Measurements from ENCODE around the gene PAX2. TPM values are rescaled to one million over a fixed set of nuclear protein-coding genes. Genes with fewer than 3 reads are reported as not detected.

PAX2 gene
- total RNA-seq, 1 donor from 2014 or later, result 5.1 TPM

DNA sequence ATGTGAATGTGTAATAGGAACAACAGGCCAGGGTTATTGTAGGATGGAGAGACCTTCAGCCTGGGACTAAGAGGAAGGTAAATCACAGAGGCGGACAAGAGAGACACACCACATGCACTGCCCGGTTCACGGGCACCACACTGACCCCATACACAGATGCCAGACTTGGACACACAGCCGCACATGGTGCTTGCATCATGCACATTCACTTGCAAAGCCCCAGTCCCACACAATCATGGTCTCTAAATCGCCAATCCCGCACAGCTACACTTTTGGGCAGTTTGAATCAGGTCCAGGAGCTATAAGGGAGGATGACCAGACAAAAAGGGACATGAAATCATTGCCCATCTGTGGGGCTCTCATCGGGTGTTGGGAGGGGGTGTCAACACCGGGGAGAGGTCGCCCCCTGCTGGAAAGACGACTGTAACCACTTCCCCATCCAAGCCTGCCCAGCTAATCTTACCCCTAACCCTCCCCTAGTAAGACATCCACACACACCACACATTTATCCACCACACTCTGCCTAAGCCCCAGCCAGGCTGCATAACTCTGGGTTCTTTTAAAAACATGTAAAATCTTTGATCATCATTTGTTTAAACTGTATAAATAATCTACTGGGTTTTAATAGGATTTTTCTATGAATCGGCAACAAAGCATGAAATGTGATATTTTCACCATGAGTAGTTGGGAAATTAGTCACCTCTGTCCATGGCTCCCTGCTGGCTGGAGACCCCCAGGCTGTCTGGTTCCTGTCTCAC lies 126.8 kb downstream of the PAX2 start:
- TF ChIP-seq, protein P1, sequence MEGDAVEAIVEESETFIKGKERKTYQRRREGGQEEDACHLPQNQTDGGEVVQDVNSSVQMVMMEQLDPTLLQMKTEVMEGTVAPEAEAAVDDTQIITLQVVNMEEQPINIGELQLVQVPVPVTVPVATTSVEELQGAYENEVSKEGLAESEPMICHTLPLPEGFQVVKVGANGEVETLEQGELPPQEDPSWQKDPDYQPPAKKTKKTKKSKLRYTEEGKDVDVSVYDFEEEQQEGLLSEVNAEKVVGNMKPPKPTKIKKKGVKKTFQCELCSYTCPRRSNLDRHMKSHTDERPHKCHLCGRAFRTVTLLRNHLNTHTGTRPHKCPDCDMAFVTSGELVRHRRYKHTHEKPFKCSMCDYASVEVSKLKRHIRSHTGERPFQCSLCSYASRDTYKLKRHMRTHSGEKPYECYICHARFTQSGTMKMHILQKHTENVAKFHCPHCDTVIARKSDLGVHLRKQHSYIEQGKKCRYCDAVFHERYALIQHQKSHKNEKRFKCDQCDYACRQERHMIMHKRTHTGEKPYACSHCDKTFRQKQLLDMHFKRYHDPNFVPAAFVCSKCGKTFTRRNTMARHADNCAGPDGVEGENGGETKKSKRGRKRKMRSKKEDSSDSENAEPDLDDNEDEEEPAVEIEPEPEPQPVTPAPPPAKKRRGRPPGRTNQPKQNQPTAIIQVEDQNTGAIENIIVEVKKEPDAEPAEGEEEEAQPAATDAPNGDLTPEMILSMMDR (IDR thresholded peaks at IDR 0.05; ENCODE audit: insufficient read depth, low read length, poor library complexity, severe bottlenecking), result peak; percentile 80
- H3K27me3 ChIP-seq (ENCODE audit: control insufficient read depth, insufficient read depth, low read length), result peaks cover under 1% of the 10 kb centered on the region
- no peak for DNase-seq (ENCODE audit: low read depth)
- H3K36me3 ChIP-seq (ENCODE audit: control insufficient read depth, insufficient read depth, low read length), result no peaks in the 10 kb centered on the region
- no peak overlapping the region for H3K4me3 ChIP-seq (ENCODE audit: low read depth, low read length)

DNA sequence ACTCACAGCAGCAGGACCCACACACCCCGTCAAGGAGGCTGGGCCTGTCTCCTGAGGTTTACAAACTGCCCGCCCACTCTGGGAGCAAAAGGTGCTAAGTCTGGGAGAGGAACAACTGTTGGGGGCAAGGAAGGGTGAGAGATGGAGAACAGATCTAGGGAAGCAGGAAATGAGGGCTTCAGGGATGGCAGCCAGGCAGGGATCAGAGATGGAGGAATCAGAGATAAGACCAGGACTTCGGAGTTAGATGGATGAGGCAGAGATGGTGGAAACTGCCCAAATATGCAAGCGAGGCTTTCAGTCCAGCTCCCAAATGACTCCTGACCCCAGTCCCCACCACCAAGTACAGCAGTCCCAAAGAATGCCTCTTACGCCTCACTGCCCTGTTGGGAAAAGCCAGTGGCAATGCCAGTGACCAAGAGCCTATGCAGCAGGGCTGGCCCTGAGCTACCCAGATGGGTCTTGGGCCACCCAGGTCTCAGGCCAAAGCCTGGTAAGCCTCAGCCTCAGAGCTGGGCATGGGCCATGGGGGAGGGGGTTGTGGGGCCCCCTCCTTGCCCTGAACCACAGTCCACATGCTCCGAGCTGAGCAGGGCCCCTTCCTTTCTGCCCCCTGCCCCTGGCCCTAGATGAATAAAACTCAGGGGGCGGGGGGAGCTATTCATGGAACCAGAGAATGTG lies 127.9 kb downstream of the PAX2 start:
- TF ChIP-seq, protein P1 (IDR thresholded peaks at IDR 0.05; ENCODE audit: insufficient read depth, low read length, poor library complexity, severe bottlenecking), result no peak
- no peak for DNase-seq (ENCODE audit: low read depth)
- Histone ChIP-seq H3K4me3 (ENCODE audit: low read depth, low read length) (no peak overlapping the region), H3K27me3 (ENCODE audit: control insufficient read depth, insufficient read depth, low read length) (no peaks in the 10 kb centered on the region), H3K36me3 (ENCODE audit: control insufficient read depth, insufficient read depth, low read length) (no peaks in the 10 kb centered on the region)

DNA sequence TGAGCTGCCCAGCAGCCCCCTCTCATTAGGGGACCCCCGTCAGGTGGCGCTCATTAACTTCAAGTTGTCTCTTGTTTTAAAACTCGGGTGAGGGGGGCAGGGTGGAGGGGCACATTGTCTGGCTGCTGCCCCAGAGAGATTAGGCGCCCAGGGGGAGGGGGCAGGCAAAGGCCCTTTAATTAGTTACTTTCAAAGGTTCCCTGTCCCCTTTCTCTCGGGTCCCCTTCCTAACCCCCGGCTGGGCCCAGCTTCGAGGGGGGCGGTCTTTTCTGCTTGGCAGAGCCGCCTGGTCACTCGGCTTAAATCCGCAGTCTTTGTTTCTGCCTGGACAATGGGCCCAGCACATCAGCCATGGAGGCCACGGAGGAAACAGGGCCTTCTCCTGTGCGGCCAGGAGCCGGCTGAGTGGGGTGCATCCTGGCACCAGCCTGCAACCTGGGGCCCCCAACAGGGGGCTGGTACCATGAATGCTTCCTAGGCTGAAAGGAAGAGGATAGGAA lies 128.5 kb downstream of the PAX2 start:
- no peak for DNase-seq (ENCODE audit: low read depth)
- Histone ChIP-seq H3K4me3 (ENCODE audit: low read depth, low read length) (no peak overlapping the region), H3K36me3 (ENCODE audit: control insufficient read depth, insufficient read depth, low read length) (no peaks in the 10 kb centered on the region), H3K27me3 (ENCODE audit: control insufficient read depth, insufficient read depth, low read length) (no peaks in the 10 kb centered on the region)
- TF ChIP-seq, protein P1 (IDR thresholded peaks at IDR 0.05; ENCODE audit: insufficient read depth, low read length, poor library complexity, severe bottlenecking), result no peak

DNA sequence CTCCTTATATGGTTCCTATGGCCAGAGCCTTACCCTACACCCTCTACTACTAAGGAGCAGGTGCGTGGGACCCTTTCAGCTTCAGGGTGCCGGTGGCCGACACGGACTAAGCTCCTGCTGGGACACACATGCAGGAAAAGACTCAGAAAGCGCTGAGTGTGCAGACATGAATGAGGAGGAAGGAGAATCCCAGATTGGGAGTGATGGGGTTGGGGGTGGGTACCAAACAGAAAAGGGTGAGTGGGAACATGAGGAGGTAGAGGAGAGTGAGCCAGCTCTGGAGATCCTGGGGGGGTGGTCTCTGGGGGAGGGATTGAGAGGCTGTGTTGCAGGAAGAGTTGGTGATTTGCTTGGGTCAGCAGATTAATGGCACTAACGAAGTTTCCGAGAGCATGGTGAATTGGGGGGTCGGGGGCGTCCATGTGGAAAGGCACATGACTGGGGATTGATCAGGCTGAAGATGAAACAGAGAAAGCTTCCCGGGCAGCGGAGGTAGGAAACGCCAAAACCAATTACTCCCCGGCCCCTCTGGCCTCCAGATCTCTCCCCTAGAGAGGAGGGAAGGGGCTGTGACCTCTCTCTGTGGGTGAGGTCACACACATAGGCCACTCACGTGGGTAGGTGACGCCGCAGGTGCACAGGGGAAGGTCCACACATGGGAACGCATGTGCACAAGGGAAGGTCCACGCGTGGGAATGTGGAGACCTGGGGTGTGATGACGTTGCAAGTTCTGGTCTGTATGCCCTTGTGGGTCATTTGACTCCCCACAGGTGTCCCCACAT lies 129.5 kb downstream of the PAX2 start:
- no peaks in the 10 kb centered on the region for H3K27me3 ChIP-seq (ENCODE audit: control insufficient read depth, insufficient read depth, low read length)
- TF ChIP-seq, protein P1 (IDR thresholded peaks at IDR 0.05; ENCODE audit: insufficient read depth, low read length, poor library complexity, severe bottlenecking), result no peak
- H3K4me3 ChIP-seq (ENCODE audit: low read depth, low read length), result no peak overlapping the region
- no peak for DNase-seq (ENCODE audit: low read depth)
- no peaks in the 10 kb centered on the region for H3K36me3 ChIP-seq (ENCODE audit: control insufficient read depth, insufficient read depth, low read length)

DNA sequence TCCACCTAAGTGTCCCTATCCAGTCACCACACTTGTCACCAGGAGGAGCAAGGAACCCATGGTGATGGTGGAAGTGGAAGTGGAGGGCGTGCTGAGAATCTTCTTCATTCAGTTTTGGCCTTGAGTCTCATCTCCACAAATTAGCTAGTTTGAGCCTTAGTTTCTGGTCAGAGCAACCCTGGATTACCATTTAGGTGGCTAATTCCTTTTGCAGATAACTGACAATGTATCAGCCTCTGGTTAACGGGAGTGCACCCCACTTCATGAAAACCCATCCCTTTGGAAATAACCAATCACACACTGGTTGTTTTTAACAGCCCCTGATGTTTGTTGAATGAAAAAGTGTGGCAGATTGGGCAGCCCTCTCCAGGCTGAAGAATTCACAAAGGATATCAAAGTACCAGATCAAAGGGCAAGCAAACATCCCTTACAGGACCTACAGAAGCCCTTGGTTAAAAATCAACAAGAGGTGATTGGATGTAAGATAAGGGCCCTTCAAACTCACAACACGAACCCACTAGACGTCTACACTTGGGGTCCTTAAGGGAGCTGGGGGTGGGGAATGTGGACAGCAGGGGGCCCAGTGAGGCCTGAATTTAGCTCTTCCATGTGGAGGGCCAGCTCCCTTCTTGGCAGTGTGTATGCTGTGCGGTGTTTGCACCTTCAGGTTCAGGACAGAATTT lies 130.2 kb downstream of the PAX2 start:
- no peaks in the 10 kb centered on the region for H3K27me3 ChIP-seq (ENCODE audit: control insufficient read depth, insufficient read depth, low read length)
- no peak for DNase-seq (ENCODE audit: low read depth)
- H3K4me3 ChIP-seq (ENCODE audit: low read depth, low read length), result no peak overlapping the region
- TF ChIP-seq, protein P1 (IDR thresholded peaks at IDR 0.05; ENCODE audit: insufficient read depth, low read length, poor library complexity, severe bottlenecking), result no peak
- no peaks in the 10 kb centered on the region for H3K36me3 ChIP-seq (ENCODE audit: control insufficient read depth, insufficient read depth, low read length)

All from kidney epithelial cell (primary cell).